Measurements from ENCODE around the gene IVD. TPM values are rescaled to one million over a fixed set of nuclear protein-coding genes. Genes with fewer than 3 reads are reported as not detected.

Gene IVD
- total and polyA plus RNA-seq, 2 of the 8 experiments (the other 6 are each of a cell fraction or from before 2014, with no cell fraction given) = 55.2 to 78.8 TPM

DNA sequence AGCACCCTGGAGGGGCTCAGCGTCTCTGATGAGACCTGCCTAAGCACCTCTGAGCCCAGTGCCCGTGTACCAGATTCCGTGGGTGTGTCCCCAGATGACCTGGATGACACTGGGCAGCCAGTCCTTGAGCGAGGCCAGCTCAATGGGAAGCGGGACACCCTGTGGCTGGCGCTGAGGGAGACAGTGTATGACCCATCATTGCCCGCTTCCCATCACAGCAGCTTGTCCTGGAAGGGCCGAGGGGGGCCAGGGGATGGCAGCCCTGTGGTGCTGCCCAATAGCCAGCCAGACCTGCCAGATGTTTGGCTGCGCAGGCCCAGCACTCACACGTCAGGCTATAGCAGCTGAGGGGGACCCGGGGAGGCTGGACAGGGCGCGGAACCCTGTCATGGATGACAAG is 35.6 kb upstream of the IVD start:
- H2BK15ac ChIP-seq (ENCODE audit: low read length) = no peak overlapping the region
- no peak overlapping the region for H4K8ac ChIP-seq (ENCODE audit: extremely low read depth, insufficient read depth, low read length)
- no peak overlapping the region for H3K4me3 ChIP-seq (ENCODE audit: extremely low read depth in 1 of 4, insufficient read depth in 2 of 4, low read depth in 3 of 4, low read length in 4 of 4)
- H2BK20ac ChIP-seq (ENCODE audit: low read length) = no peak overlapping the region
- H4K5ac ChIP-seq (ENCODE audit: insufficient read length, low read depth, low read length) = no peak overlapping the region
- H2AK5ac ChIP-seq (ENCODE audit: low read depth, low read length) = no peak overlapping the region
- H4K91ac ChIP-seq (replicated peaks; ENCODE audit: insufficient read length, low read length) = peak overlapping the region; percentile 20
- H2BK5ac ChIP-seq (ENCODE audit: low read depth, low read length) = no peak overlapping the region
- peaks cover 5 to 27% (median 23%) of the 10 kb centered on the region in 4 experiments for H3K27me3 ChIP-seq (replicated peaks in 1 of 4; ENCODE audit: control insufficient read depth in 3 of 4, extremely low read depth in 1 of 4, insufficient read depth in 3 of 4, low read length in 3 of 4)
- WGBS, 2 experiments (ENCODE audit: extremely low coverage in 1 of 2, insufficient coverage in 1 of 2, insufficient read length in 1 of 2, insufficient replicate concordance in 2 of 2, low coverage in 1 of 2, low lambda C conversion rate in 2 of 2, missing lambda C conversion rate in 1 of 2) = 88% methylated on average over 11 of the region's 13 CpGs; no CpG with 5 or more reads in 1 of the 2 experiments
- no peak overlapping the region for H3K14ac ChIP-seq (ENCODE audit: insufficient read length)
- H2AFZ ChIP-seq (ENCODE audit: low read length) = no peak overlapping the region
- no peak overlapping the region for H3K4ac ChIP-seq (replicated peaks; ENCODE audit: insufficient read length, low read depth, low read length)
- no peak overlapping the region for H3K27ac ChIP-seq (ENCODE audit: low read depth, low read length)
- no peaks in the 10 kb centered on the region for H3K79me1 ChIP-seq (ENCODE audit: low read depth, low read length)
- no peak for DNase-seq (ENCODE audit: low read depth in 1 of 2, low spot score in 2 of 2)
- ChIA-PET CTCF (ENCODE audit: partially characterized antibody) (interaction anchor here (0.6 to 13.4 kb wide), 12 partner anchors 8 to 95 kb away, joined by 3 to 452 read pairs (median 7); partner anchors contain the start of genes CCDC9B, DISP2, KNSTRN and PHGR1), POLR2A (ENCODE audit: partially characterized antibody) (interaction anchor here (0.9 to 4.1 kb wide), 5 partner anchors 10 to 65 kb away, joined by 3 to 22 read pairs (median 4); no protein-coding TSS in a partner anchor)
- no peaks in the 10 kb centered on the region for H3K36me3 ChIP-seq (ENCODE audit: control insufficient read depth in 2 of 4, insufficient read depth in 4 of 4, low read length in 3 of 4)
- no peak overlapping the region for H3K4me2 ChIP-seq (ENCODE audit: insufficient read depth in 1 of 2, low read depth in 2 of 2, low read length in 2 of 2)
- H3K56ac ChIP-seq (replicated peaks; ENCODE audit: insufficient read length, low read depth, low read length) = no peak overlapping the region
- no peak overlapping the region for H2BK12ac ChIP-seq (ENCODE audit: low read depth, low read length)
- H2BK120ac ChIP-seq (replicated peaks; ENCODE audit: low read depth, low read length) = no peak overlapping the region
- peaks cover 3 to 6% (median 4%) of the 10 kb centered on the region in 4 experiments; a peak in 4 of 7 replicates for H3K4me1 ChIP-seq (replicated peaks in 1 of 4; ENCODE audit: control insufficient read depth in 3 of 4, insufficient read depth in 4 of 4, low read length in 3 of 4)
- no peak for FAIRE-seq
- peaks cover 1% of the 10 kb centered on the region for H3K23me2 ChIP-seq (ENCODE audit: low read depth, low read length)
- no peak overlapping the region for H3K9ac ChIP-seq (replicated peaks in 1 of 4; ENCODE audit: extremely low read depth in 1 of 4, low read depth in 3 of 4, low read length in 3 of 4)
- H3K9me3 ChIP-seq (ENCODE audit: insufficient read depth in 2 of 2, low read depth in 1 of 2, low read length in 1 of 2) = peaks cover 0 to 8% of the 10 kb centered on the region in 2 experiments; a peak in 1 of 4 replicates
- TF ChIP-seq JUN (IDR thresholded peaks at IDR 0.05; ENCODE audit: low read depth, low read length) (no peak), CHD1 (IDR thresholded peaks at IDR 0.05; ENCODE audit: low read depth, low read length) (no peak)
- H3K79me2 ChIP-seq (ENCODE audit: control insufficient read depth in 1 of 2, insufficient read depth in 2 of 2, low read length in 2 of 2) = no peaks in the 10 kb centered on the region
- H4K20me1 ChIP-seq (replicated peaks in 1 of 2; ENCODE audit: control insufficient read depth in 1 of 2, insufficient read depth in 2 of 2, low read length in 2 of 2) = peaks cover 0 to 1% of the 10 kb centered on the region in 2 experiments
- H3K18ac ChIP-seq (ENCODE audit: extremely low read depth, low read length) = no peak overlapping the region
- H3K23ac ChIP-seq (ENCODE audit: insufficient read length) = no peak overlapping the region
